Measurements from ENCODE around the gene FAM151A.

Gene FAM151A

DNA sequence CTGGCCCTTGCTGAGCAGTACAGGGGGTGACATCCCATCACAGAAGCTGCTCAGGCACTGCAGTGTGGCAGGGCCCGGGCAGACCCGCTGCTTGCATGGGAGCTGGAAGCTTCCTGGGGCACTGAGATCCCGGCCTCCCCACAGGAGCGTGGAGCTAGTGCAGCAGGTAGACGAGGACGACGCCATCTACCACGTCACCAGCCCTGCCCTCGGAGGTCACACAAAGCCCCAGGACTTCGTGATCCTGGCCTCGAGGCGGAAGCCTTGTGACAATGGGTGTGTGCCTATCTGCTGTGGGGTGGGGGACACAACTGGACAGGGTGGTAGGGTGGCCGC is 16.4 kb downstream of the FAM151A start:
- TF ChIP-seq, protein P1, sequence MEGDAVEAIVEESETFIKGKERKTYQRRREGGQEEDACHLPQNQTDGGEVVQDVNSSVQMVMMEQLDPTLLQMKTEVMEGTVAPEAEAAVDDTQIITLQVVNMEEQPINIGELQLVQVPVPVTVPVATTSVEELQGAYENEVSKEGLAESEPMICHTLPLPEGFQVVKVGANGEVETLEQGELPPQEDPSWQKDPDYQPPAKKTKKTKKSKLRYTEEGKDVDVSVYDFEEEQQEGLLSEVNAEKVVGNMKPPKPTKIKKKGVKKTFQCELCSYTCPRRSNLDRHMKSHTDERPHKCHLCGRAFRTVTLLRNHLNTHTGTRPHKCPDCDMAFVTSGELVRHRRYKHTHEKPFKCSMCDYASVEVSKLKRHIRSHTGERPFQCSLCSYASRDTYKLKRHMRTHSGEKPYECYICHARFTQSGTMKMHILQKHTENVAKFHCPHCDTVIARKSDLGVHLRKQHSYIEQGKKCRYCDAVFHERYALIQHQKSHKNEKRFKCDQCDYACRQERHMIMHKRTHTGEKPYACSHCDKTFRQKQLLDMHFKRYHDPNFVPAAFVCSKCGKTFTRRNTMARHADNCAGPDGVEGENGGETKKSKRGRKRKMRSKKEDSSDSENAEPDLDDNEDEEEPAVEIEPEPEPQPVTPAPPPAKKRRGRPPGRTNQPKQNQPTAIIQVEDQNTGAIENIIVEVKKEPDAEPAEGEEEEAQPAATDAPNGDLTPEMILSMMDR (conservative IDR thresholded peaks at IDR 0.05; ENCODE audit: low read depth, low read length) = no peak
- no peak overlapping the region for H3K4me3 ChIP-seq (ENCODE audit: low read depth, low read length)
- DNase-seq (ENCODE audit: low read depth) = no peak

- no peak for DNase-seq (ENCODE audit: low read depth)
- TF ChIP-seq, protein P1 (conservative IDR thresholded peaks at IDR 0.05; ENCODE audit: low read depth, low read length) = no peak
- H3K4me3 ChIP-seq (ENCODE audit: low read depth, low read length) = no peak overlapping the region
Measured at GRCh38 chr1:54606096-54606989, 17.0 kb downstream of the FAM151A start.

GRCh38 chr1:54604572-54605370 is 18.6 kb downstream of the FAM151A start:
- no peak overlapping the region for H3K4me3 ChIP-seq (ENCODE audit: low read depth, low read length)
- TF ChIP-seq, protein P1 (conservative IDR thresholded peaks at IDR 0.05; ENCODE audit: low read depth, low read length) = no peak
- DNase-seq (ENCODE audit: low read depth) = no peak

DNA sequence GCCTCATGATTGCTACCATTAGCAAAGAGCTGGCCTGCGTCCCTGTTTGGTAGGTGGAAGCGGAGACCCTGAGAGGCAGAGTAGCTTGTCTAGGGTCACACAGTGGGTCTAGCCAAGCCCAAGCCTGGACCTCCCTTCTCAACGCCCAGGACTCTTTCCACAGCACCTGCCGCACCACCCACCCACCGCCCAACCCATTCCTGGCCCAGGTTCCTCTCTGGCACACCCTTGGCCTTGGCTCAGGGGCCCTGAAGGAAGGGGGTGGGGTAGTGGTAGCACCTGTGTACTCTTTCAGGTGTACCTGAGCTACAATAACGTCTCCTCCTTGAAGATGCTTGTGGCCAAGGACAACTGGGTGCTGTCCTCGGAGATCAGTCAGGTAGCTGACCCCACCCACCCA is 19.3 kb downstream of the FAM151A start:
- TF ChIP-seq, protein P1 (conservative IDR thresholded peaks at IDR 0.05; ENCODE audit: low read depth, low read length) = no peak
- DNase-seq (ENCODE audit: low read depth) = no peak
- no peak overlapping the region for H3K4me3 ChIP-seq (ENCODE audit: low read depth, low read length)

DNA sequence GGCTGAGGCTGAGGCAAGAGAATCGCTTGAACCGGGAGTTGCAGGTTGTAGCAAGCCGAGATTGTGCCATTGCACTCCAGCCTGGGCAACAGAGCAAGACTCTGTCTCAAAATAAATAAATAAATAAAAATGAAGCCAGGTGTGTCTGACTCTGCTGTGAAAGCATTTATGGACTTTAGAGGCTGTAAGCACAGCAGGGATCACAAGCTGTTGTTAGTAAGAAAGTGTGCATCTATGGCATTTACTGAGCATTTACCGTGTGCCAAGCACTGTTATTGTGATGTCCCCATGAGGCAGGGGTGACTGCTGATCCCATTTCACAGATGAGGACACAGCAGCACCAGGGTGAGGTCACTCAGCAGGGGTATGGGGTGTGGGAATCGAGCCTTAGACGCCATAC is 20.1 kb downstream of the FAM151A start:
- DNase-seq (ENCODE audit: low read depth) = no peak
- no peak overlapping the region for H3K4me3 ChIP-seq (ENCODE audit: low read depth, low read length)
- TF ChIP-seq, protein P1 (conservative IDR thresholded peaks at IDR 0.05; ENCODE audit: low read depth, low read length) = no peak

GRCh38 chr1:54602554-54602953 is 20.8 kb downstream of the FAM151A start:
- DNase-seq (ENCODE audit: low read depth) = no peak
- H3K4me3 ChIP-seq (ENCODE audit: low read depth, low read length) = no peak overlapping the region
- TF ChIP-seq, protein P1 (conservative IDR thresholded peaks at IDR 0.05; ENCODE audit: low read depth, low read length) = no peak

Data from choroid plexus epithelial cell (primary cell).